Body of pancreas (tissue), 4 donors: Measurements from ENCODE around the gene ADAMTSL1. TPM values are rescaled to one million over a fixed set of nuclear protein-coding genes. Genes with fewer than 3 reads are reported as not detected.

ENCODE experiments used
- ATAC-seq: fragments of 150-250 bp; one replicate; pipeline ENCODE4 v1.9.1; 2016
- DNase-seq, 4 donors: peaks; one replicate each; pipeline ENCODE4 v3.0.0-alpha.2; 2019
- H3K27ac ChIP-seq, 4 donors: fragments of 200-600 bp; sonication (generic); 1 replicate in 3 of 4; 2 replicates in 1 of 4; pipeline versions ENCODE4 v1.5.1 to v1.6.1; 2016 to 2019; ENCODE audit warnings: mild to moderate bottlenecking in 1 of 4, mixed read lengths in 1 of 4, moderate library complexity in 1 of 4
- H3K27me3 ChIP-seq, 2 donors: fragments of 200-600 bp; sonication (generic); one replicate each; pipeline ENCODE4 v1.6.0; 2016; ENCODE audit warnings: mild to moderate bottlenecking in 1 of 2
- H3K36me3 ChIP-seq, 2 donors: fragments of 200-600 bp; sonication (generic); replicated peaks in 1 of 2; 2 replicates each; pipeline ENCODE4 v1.5.1; 2016; ENCODE audit warnings: low read depth in 2 of 2; ENCODE audit not compliant: insufficient read depth in 1 of 2
- H3K4me1 ChIP-seq: fragments of 200-600 bp; sonication (generic); one replicate; pipeline ENCODE4 v1.6.0; 2016
- H3K4me3 ChIP-seq, 2 donors: fragments of 200-600 bp; sonication (generic); 1 replicate in 1 of 2; 2 replicates in 1 of 2; pipeline ENCODE4 v1.5.1; 2016 to 2019
- H3K9me3 ChIP-seq, 3 donors: fragments of 200-600 bp; sonication (generic); 1 replicate in 2 of 3; 2 replicates in 1 of 3; pipeline ENCODE4 v1.5.1; 2016
- CTCF ChIP-seq, 7 experiments: fragments of 450-650 bp in 4 of 7; fragments of 200-600 bp in 3 of 7; sonication (generic) in 3 of 7; IDR thresholded peaks; one replicate each; pipeline ENCODE4 v1.5.1; 2016 to 2019; ENCODE audit warnings: antibody characterized with exemption in 7 of 7
- POLR2A ChIP-seq, 3 donors: fragments of 450-650 bp; IDR thresholded peaks; one replicate each; pipeline ENCODE4 v1.6.1; 2016; ENCODE audit warnings: antibody characterized with exemption in 3 of 3, mild to moderate bottlenecking in 2 of 3
- WGBS, 2 donors: methylation state at CpG; one replicate each; pipeline ENCODE4 v1.1.5; 2017; 5-methylcytosine and 5-hydroxymethylcytosine counted together
- intact Hi-C: fragments of 100-400 bp; cut with DNase I; formaldehyde crosslinking; loops from one replicate; pipeline ENCODE4 v1.15.1; 2023
- total RNA-seq, 2 donors: library from RNA; depleted of rRNA; stranded (reverse); fragments of >200 nt; gene quantifications; one replicate each; pipeline ENCODE4 v1.1.0, GENCODE V29; 2016

Gene ADAMTSL1
- total RNA-seq, 2 donors from 2014 or later, result 0.52 to 0.99 TPM

DNA sequence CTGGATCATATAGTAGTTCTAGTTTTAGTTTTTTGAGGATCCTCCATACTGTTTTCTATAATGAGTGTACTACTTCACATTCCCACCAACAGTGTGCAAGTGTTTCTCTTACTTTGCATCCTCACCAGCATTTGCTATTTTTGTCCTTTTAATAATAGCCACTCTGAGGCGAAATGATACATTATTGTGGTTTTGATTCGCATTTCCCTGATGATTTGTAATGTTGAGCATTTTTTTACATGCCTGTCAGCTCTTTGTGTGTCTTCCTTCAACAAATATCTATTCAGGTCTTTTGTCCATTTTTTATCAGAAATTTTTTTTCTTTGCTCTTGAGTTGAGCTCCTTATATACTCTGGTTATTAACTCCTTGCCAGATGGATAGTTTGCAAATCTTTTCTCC is 114.0 kb downstream of the ADAMTSL1 start:
- H3K4me3 ChIP-seq, result no peak overlapping the region
- no peak overlapping the region for H3K27ac ChIP-seq
- H3K36me3 ChIP-seq, result no peaks in the 10 kb centered on the region
- no peak for ATAC-seq
- no peaks in the 10 kb centered on the region for H3K9me3 ChIP-seq
- intact Hi-C loops, result no loop called here
- TF ChIP-seq POLR2A (IDR thresholded peaks at IDR 0.05) (no peak), CTCF (IDR thresholded peaks at IDR 0.05) (no peak)
- no peaks in the 10 kb centered on the region for H3K27me3 ChIP-seq
- H3K4me1 ChIP-seq, result no peaks in the 10 kb centered on the region
- DNase-seq, result no peak
- WGBS, 2 donors, result 67 to 86% methylated on average over 2 of the region's 2 CpGs

- Histone ChIP-seq H3K4me1 (no peaks in the 10 kb centered on the region), H3K4me3 (no peak overlapping the region), H3K27ac (no peak overlapping the region), H3K9me3 (no peaks in the 10 kb centered on the region), H3K27me3 (no peaks in the 10 kb centered on the region), H3K36me3 (no peaks in the 10 kb centered on the region)
- intact Hi-C loops, result no loop called here
- DNase-seq (no peak), ATAC-seq (no peak)
- TF ChIP-seq POLR2A (IDR thresholded peaks at IDR 0.05), result no peak
- TF ChIP-seq CTCF (IDR thresholded peaks at IDR 0.05), result no peak
- WGBS, 2 donors, result 85 to 91% methylated on average over 2 of the region's 2 CpGs
Observed at GRCh38 chr9:18591261-18591660, 117.3 kb downstream of the ADAMTSL1 start.

- Histone ChIP-seq H3K4me1 (no peaks in the 10 kb centered on the region), H3K27me3 (no peaks in the 10 kb centered on the region), H3K27ac (no peak overlapping the region), H3K9me3 (no peaks in the 10 kb centered on the region), H3K4me3 (no peak overlapping the region), H3K36me3 (no peaks in the 10 kb centered on the region)
- ATAC-seq (no peak), DNase-seq (no peak)
- intact Hi-C loops, result no loop called here
- TF ChIP-seq POLR2A (IDR thresholded peaks at IDR 0.05), result no peak
- TF ChIP-seq CTCF (IDR thresholded peaks at IDR 0.05), result no peak
Observed at GRCh38 chr9:18594837-18595236, 120.9 kb downstream of the ADAMTSL1 start.

GRCh38 chr9:18595597-18595996 is 121.6 kb downstream of the ADAMTSL1 start:
- TF ChIP-seq CTCF (IDR thresholded peaks at IDR 0.05) (no peak), POLR2A (IDR thresholded peaks at IDR 0.05) (no peak)

GRCh38 chr9:18596920-18597319 is 123.0 kb downstream of the ADAMTSL1 start:
- H3K27me3 ChIP-seq, result no peaks in the 10 kb centered on the region
- H3K36me3 ChIP-seq, result no peaks in the 10 kb centered on the region
- intact Hi-C loops, result no loop called here
- H3K9me3 ChIP-seq, result no peaks in the 10 kb centered on the region
- 13 to 17% methylated on average over 1 of the region's 1 CpG for WGBS, 2 donors
- H3K27ac ChIP-seq, result no peak overlapping the region
- ATAC-seq (no peak), DNase-seq (no peak)
- TF ChIP-seq POLR2A (IDR thresholded peaks at IDR 0.05), result no peak
- TF ChIP-seq CTCF (IDR thresholded peaks at IDR 0.05), result no peak
- H3K4me3 ChIP-seq, result no peak overlapping the region
- no peaks in the 10 kb centered on the region for H3K4me1 ChIP-seq

More at GRCh38 chr9:18595597-18595996, 121.6 kb downstream of the ADAMTSL1 start:
- H3K9me3 ChIP-seq, result no peaks in the 10 kb centered on the region
- no peaks in the 10 kb centered on the region for H3K27me3 ChIP-seq
- intact Hi-C loops, result no loop called here
- no peaks in the 10 kb centered on the region for H3K4me1 ChIP-seq
- H3K36me3 ChIP-seq, result no peaks in the 10 kb centered on the region
- DNase-seq, result no peak
- 60 to 67% methylated on average over 1 to 3 of the region's 3 CpGs for WGBS, 2 donors
- no peak overlapping the region for H3K27ac ChIP-seq
- ATAC-seq, result no peak
- no peak overlapping the region for H3K4me3 ChIP-seq
